BLaER1 treated with 17β-estradiol and CSF1 and Interleukin-3, amounts not matched to agents 10 nM and 100 nM (cell line): ENCODE data around the gene KRTAP12-2.
A peak's percentile ranks its signal among the peaks of the same experiment; 100 is the strongest.
"Not testable (repeated sequence)": the region's sequence is repeated elsewhere in the genome, so short reads cannot be mapped to it uniquely, and the experiment has no call there.

Experiments used
- H3K27ac ChIP-seq, 11 experiments: shearing (Covaris generic); formaldehyde crosslinking; 2 replicates each; pipeline ENCODE4 v1.8.1; 2022
- H3K27me3 ChIP-seq, 11 experiments: shearing (Covaris generic); formaldehyde crosslinking; 2 replicates each; pipeline ENCODE4 v1.8.1; 2022
- H3K36me3 ChIP-seq, 11 experiments: shearing (Covaris generic); formaldehyde crosslinking; 2 replicates each; pipeline ENCODE4 v1.8.1; 2022
- H3K4me1 ChIP-seq, 10 experiments: shearing (Covaris generic); formaldehyde crosslinking; 2 replicates each; pipeline ENCODE4 v1.8.1; 2022
- H3K4me2 ChIP-seq, 11 experiments: shearing (Covaris generic); formaldehyde crosslinking; 2 replicates each; pipeline ENCODE4 v1.8.1; 2022
- H3K4me3 ChIP-seq, 10 experiments: shearing (Covaris generic); formaldehyde crosslinking; 2 replicates each; pipeline ENCODE4 v1.8.1; 2022
- H3K9ac ChIP-seq, 11 experiments: shearing (Covaris generic); formaldehyde crosslinking; 2 replicates each; pipeline ENCODE4 v1.8.1; 2022
- H3K9me3 ChIP-seq, 11 experiments: shearing (Covaris generic); formaldehyde crosslinking; replicated peaks in 1 of 11; 2 replicates each; pipeline ENCODE4 v1.8.1; 2022
- H4K20me1 ChIP-seq, 11 experiments: shearing (Covaris generic); formaldehyde crosslinking; 2 replicates each; pipeline ENCODE4 v1.8.1; 2022
- Cebpa-rat ChIP-seq, 11 experiments: shearing (Covaris generic); IDR thresholded peaks; 2 replicates each; pipeline ENCODE4 v1.8.1; 2022

The KRTAP12-2 gene

GRCh38 chr21:44639331-44639655 lies 27.4 kb downstream of the KRTAP12-2 start:
- no peaks in the 10 kb centered on the region for H3K27me3 ChIP-seq
- H3K9ac ChIP-seq, result no peak overlapping the region
- no peaks in the 10 kb centered on the region for H3K36me3 ChIP-seq
- no peak for TF ChIP-seq Cebpa-rat (IDR thresholded peaks at IDR 0.05)
- no peak overlapping the region for H3K4me2 ChIP-seq
- H3K27ac ChIP-seq, result no peak overlapping the region
- H3K4me3 ChIP-seq, result no peak overlapping the region
- H4K20me1 ChIP-seq, result no peaks in the 10 kb centered on the region
- H3K4me1 ChIP-seq, result no peaks in the 10 kb centered on the region
- H3K9me3 ChIP-seq, result peaks cover 45 to 50% (median 46%) of the 10 kb centered on the region in 11 experiments

GRCh38 chr21:44638506-44639330 lies 28.0 kb downstream of the KRTAP12-2 start:
- H3K27me3 ChIP-seq, H3K4me2 ChIP-seq, H3K36me3 ChIP-seq, H3K9ac ChIP-seq, H3K4me1 ChIP-seq, H3K4me3 ChIP-seq, H3K27ac ChIP-seq, H4K20me1 ChIP-seq: not testable (repeated sequence)
- H3K9me3 ChIP-seq, result peaks cover 39 to 48% (median 40%) of the 10 kb centered on the region in 11 experiments

DNA sequence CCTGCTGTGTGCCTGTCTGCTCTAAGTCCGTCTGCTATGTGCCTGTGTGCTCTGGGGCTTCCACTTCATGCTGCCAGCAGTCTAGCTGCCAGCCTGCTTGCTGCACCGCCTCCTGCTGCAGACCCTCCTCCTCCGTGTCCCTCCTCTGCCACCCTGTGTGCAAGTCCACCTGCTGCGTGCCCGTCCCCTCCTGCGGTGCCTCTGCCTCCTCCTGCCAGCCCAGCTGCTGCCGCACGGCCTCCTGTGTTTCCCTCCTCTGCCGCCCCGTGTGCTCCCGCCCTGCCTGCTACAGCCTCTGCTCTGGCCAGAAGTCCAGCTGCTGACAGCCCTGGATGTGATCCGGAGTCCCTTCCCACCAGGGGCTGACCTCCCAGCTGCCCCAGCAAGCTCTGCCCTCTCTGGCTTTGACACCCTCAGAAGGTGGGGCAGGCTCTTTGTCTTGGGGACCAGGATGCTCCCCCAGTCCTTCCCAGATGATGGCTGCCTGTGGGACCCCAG lies 28.8 kb downstream of the KRTAP12-2 start:
- H3K4me1 ChIP-seq, H3K9ac ChIP-seq, H3K27me3 ChIP-seq, H3K4me3 ChIP-seq, H3K27ac ChIP-seq, H4K20me1 ChIP-seq, H3K36me3 ChIP-seq, H3K4me2 ChIP-seq: not testable (repeated sequence)
- peaks cover 31 to 40% (median 32%) of the 10 kb centered on the region in 11 experiments for H3K9me3 ChIP-seq

DNA sequence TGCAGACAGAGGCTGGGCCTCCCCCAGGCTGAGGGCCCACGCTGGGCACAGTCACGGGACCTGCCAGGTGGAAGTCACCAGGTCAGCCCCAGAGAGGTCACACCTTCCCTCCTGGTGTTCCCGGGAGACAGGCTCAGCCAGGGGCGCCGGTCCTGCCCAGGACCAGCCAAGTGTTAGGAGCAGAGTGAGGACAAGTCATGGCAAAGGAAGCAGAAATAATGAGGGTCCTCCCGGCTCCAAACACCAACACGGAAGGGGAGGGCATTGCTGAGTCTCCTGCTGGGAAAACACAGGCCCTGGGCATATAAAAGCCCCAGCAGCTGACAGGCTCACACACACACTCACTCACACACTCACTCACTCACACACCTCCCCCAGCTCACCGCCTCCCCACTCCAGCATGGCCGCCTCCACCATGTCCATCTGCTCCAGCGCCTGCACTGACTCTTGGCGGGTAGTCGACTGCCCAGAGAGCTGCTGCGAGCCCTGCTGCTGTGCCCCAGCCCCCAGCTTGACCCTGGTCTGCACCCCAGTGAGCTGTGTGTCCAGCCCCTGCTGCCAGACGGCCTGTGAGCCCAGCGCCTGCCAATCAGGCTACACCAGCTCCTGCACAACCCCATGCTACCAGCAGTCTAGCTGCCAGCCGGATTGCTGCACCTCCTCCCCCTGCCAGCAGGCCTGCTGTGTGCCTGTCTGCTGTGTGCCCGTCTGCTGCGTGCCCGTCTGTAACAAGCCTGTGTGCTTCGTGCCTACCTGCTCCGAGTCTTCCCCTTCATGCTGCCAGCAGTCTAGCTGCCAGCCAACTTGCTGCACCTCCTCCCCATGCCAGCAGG lies 29.5 kb downstream of the KRTAP12-2 start, which contains the start of gene KRTAP10-10:
Gene KRTAP10-10 (plus strand): TSS at position 339 of the 833 bp plus-strand sequence. CDS start 62 bp downstream, at position 401.
- no peaks in the 10 kb centered on the region for H3K36me3 ChIP-seq
- no peaks in the 10 kb centered on the region for H3K27me3 ChIP-seq
- no peak within 1 kb of the TSS for H3K4me3 ChIP-seq
- no peak within 1 kb of the TSS for H3K27ac ChIP-seq
- H3K4me2 ChIP-seq, result no peak within 1 kb of the TSS
- H3K9me3 ChIP-seq, result peaks cover 29 to 38% (median 31%) of the 10 kb centered on the region in 11 experiments
- no peak for TF ChIP-seq Cebpa-rat (IDR thresholded peaks at IDR 0.05)
- no peak within 1 kb of the TSS for H3K9ac ChIP-seq
- no peaks in the 10 kb centered on the region for H4K20me1 ChIP-seq
- no peaks in the 10 kb centered on the region for H3K4me1 ChIP-seq

- Histone ChIP-seq H3K36me3 (no peaks in the 10 kb centered on the region), H3K9me3 (peaks cover 29 to 38% (median 32%) of the 10 kb centered on the region in 11 experiments), H3K27ac (no peak overlapping the region), H3K4me3 (no peak overlapping the region), H3K4me2 (no peak overlapping the region), H3K27me3 (no peaks in the 10 kb centered on the region), H3K9ac (no peak overlapping the region), H4K20me1 (no peaks in the 10 kb centered on the region), H3K4me1 (no peaks in the 10 kb centered on the region)
- TF ChIP-seq Cebpa-rat (IDR thresholded peaks at IDR 0.05), result no peak
Measured at GRCh38 chr21:44636209-44637017, 30.3 kb downstream of the KRTAP12-2 start.

- H3K4me2 ChIP-seq, result no peak overlapping the region
- no peaks in the 10 kb centered on the region for H3K27me3 ChIP-seq
- H3K27ac ChIP-seq, result no peak overlapping the region
- H3K36me3 ChIP-seq, result no peaks in the 10 kb centered on the region
- no peak overlapping the region for H3K9ac ChIP-seq
- H3K4me1 ChIP-seq, result peaks cover 0 to 19% (median 13%) of the 10 kb centered on the region in 10 experiments; a peak in 16 of 20 replicates
- peaks cover 32 to 42% (median 35%) of the 10 kb centered on the region in 11 experiments for H3K9me3 ChIP-seq
- H3K4me3 ChIP-seq, result no peak overlapping the region
- no peak for TF ChIP-seq Cebpa-rat (IDR thresholded peaks at IDR 0.05)
- H4K20me1 ChIP-seq, result no peaks in the 10 kb centered on the region
Measured at GRCh38 chr21:44632067-44632466, 34.7 kb downstream of the KRTAP12-2 start.

DNA sequence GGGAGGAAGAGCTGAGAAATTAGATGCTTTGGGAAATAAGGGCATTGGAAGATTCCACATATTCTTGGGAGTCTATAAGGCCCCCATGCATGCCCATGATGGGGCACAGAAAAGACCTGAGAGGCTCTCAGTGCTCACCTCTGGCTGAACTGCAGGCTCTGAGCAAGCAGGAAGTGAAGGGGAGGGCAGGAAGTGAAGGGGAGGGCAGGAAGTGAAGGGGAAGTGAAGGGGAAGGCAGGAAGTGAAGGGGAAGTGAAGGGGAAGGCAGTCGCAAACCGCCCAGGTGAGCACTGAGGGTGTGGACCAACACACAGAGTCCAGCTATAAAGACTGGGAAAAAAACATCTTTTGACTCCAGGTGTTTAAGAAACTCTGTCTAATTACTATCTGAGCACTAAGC lies 36.3 kb downstream of the KRTAP12-2 start:
- H3K36me3 ChIP-seq, result no peaks in the 10 kb centered on the region
- peaks cover 0 to 21% (median 13%) of the 10 kb centered on the region in 10 experiments; a peak in 16 of 20 replicates for H3K4me1 ChIP-seq
- H3K27ac ChIP-seq, result no peak overlapping the region
- TF ChIP-seq Cebpa-rat (IDR thresholded peaks at IDR 0.05), result no peak
- no peaks in the 10 kb centered on the region for H3K27me3 ChIP-seq
- H3K9me3 ChIP-seq, result peaks cover 37 to 51% (median 40%) of the 10 kb centered on the region in 11 experiments
- H3K4me2 ChIP-seq, result peak overlapping the region in 9 of 11 experiments; percentile 3 to 64 (median 34); a peak in 14 of 22 replicates
- no peaks in the 10 kb centered on the region for H4K20me1 ChIP-seq
- no peak overlapping the region for H3K4me3 ChIP-seq
- H3K9ac ChIP-seq, result no peak overlapping the region

- Histone ChIP-seq H3K9ac (no peak overlapping the region), H3K4me1 (peaks cover 0 to 21% (median 13%) of the 10 kb centered on the region in 10 experiments; a peak in 16 of 20 replicates), H3K36me3 (no peaks in the 10 kb centered on the region), H3K4me2 (no peak overlapping the region), H3K4me3 (no peak overlapping the region), H3K9me3 (peaks cover 53 to 64% (median 56%) of the 10 kb centered on the region in 11 experiments), H3K27me3 (no peaks in the 10 kb centered on the region), H3K27ac (no peak overlapping the region), H4K20me1 (no peaks in the 10 kb centered on the region)
- no peak for TF ChIP-seq Cebpa-rat (IDR thresholded peaks at IDR 0.05)
Measured at GRCh38 chr21:44628707-44629391, 37.9 kb downstream of the KRTAP12-2 start.

- H4K20me1 ChIP-seq, H3K36me3 ChIP-seq, H3K9ac ChIP-seq, H3K27me3 ChIP-seq, H3K4me3 ChIP-seq, H3K27ac ChIP-seq: not testable (repeated sequence)
- Histone ChIP-seq H3K4me2 (0 out of 22 replicates have a peak overlapping the region, but pooled peaks of 1 of the 11 experiments have one; percentile 15), H3K9me3 (peaks cover 63 to 74% (median 66%) of the 10 kb centered on the region in 11 experiments), H3K4me1 (peaks cover 0 to 21% (median 13%) of the 10 kb centered on the region in 10 experiments; a peak in 18 of 20 replicates)
Measured at GRCh38 chr21:44627831-44628233, 38.9 kb downstream of the KRTAP12-2 start.

DNA sequence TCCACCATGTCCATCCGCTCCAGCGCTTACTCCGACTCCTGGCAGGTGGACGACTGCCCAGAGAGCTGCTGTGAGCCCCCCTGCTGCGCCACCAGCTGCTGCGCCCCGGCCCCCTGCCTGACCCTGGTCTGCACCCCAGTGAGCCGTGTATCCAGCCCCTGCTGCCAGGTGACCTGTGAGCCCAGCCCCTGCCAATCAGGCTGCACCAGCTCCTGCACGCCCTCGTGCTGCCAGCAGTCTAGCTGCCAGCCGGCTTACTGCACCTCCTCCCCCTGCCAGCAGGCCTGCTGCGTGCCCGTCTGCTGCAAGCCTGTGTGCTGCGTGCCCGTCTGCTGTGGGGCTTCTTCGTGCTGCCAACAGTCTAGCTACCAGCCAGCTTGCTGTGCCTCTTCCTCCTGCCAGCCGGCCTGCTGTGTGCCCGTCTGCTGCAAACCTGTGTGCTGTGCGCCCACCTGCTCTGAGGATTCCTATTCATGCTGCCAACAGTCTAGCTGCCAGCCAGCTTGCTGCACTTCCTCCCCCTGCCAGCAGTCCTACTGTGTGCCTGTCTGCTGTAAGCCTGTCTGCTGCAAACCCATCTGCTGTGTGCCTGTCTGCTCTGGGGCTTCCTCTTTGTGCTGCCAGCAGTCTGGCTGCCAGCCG lies 39.4 kb downstream of the KRTAP12-2 start:
- not testable (repeated sequence) for H3K4me2 ChIP-seq, H3K9ac ChIP-seq, H3K36me3 ChIP-seq, H4K20me1 ChIP-seq, H3K27me3 ChIP-seq, H3K4me3 ChIP-seq, H3K27ac ChIP-seq
- Histone ChIP-seq H3K4me1 (peaks cover 2 to 23% (median 14%) of the 10 kb centered on the region in 10 experiments; a peak in 18 of 20 replicates), H3K9me3 (peaks cover 61 to 75% (median 66%) of the 10 kb centered on the region in 11 experiments)
